GM18526 (cell line): ENCODE data around the gene ITGB8.

Experiments used
- POLR2A ChIP-seq: IDR thresholded peaks from 3 replicates; pipeline ENCODE4 v1.6.1; 2011; ENCODE audit not compliant: insufficient read length; ENCODE audit errors: extremely low read depth

ITGB8 gene

DNA sequence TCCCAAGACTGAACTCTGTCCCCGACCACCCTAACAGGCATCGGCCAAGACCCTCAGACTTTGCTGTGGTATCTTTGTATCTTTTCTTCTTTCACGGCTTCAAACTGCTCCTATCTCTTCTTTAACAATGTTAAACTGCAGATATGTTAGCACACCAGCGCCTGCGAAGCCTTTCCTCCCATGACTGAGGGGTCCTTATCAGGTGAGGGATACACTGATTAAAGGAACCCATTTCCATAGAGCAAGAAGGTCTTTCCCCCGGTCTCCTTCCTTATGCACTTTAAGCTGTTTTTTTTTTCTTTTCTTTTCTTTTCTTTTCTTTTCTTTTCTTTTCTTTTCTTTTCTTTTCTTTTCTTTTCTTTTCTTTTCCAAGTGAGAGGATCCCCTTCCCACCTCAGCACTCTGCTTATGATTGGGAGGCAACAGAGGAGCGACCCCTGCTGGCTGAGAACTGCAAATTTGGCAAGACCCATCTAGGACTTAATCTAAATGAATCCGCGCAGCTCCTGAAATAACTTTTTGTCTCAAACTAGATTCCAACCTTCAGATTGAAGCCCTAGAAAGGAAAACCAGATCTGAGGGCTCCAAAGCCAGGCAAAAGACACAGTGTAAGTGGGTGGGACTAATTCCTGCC, 109.9 kb downstream of the ITGB8 start:
- TF ChIP-seq POLR2A: no peak

DNA sequence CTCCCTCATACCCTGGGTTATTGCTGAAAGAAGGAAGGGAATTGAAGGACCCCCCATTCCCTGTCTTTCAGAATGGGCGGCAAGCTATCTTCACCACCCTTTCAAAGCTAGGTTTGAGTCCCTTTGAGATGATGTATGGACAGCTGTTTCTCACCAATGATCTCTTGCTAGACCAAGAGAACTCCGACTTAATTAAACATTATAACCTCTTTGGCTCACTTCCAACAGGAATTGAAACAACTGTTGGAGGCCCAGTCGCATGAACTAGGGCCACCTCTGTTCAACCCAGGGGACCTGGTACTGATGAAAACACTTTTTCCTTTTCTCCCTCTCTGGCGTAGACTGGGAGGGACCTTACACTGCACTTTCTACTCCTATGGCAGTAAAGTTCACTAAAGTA, 110.6 kb downstream of the ITGB8 start:
- TF ChIP-seq POLR2A: no peak

DNA sequence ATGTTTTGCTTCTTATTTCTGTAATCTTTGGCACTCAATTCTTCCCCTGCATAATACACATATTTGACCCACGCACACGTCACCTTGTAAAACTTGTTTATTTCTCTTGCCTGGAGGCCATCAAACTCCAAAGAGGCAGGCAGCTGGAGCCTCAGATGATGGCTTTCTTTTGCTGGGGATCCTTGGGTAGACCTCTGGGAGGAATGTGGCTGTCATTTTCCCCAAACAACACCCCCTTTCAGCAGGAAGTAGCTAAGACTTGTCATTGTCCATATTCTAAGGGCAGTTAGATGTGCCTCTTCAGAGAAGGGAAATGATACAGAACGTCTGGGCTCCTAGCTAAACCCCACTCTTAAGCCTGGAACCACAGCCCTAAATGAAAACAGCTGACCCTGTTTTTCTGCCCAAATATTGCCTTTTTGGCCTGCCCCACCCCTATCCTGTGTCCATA, 111.3 kb downstream of the ITGB8 start:
- TF ChIP-seq POLR2A: no peak

DNA sequence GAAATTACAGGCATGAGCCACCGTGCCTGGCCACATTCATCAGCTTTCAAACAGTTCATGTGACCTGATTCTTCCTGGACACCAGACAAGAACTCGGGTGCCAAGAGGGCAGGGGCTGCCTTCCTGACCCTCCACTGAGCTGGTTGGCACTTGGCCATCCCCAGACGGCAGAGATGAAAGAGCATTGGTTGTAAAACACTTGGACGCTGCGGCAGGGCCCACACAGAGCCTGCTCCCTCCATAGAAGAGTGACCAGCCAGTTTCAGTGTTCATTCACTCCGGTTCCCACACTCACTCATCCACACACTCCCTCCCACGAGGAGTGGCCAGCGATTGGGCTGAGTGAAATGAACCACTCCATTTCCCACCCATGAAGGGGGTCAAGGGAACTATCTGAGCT, 112.3 kb downstream of the ITGB8 start:
- no peak for TF ChIP-seq POLR2A

DNA sequence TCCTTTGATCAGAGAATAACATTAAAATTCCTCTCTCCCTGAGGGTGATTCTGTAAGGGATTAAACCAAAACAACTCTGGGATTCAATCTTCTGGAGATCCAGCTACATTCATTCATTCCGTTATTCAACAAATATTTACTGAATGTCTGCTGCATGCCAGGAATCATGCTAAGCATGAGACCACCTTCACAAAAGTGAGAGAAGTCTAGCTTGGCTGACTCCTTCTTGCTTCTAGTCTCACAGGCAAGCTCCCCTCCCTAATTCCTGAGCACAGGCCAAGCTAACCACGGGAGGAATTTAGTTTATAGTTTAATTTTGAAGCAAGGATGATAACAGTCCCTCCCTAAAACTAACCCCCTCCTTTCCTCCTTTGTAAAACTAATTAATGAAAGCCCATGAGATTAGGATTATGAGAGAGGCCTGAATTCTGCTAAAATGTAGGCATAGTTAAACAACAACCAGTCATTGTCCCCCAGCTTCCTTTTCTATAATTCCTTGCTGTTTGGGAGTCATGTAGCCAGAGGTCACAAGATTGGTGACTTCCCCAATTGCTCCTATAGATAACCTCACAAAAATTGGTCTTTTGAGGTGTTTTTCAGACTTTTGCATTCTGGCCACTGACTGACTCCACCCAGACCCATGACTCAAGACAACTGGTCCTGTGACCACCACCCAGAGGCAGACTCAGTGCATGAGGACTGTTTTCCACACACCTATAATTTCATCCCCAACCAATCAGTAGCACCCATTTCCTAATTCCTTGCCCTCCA, 113.5 kb downstream of the ITGB8 start:
- TF ChIP-seq POLR2A: no peak

DNA sequence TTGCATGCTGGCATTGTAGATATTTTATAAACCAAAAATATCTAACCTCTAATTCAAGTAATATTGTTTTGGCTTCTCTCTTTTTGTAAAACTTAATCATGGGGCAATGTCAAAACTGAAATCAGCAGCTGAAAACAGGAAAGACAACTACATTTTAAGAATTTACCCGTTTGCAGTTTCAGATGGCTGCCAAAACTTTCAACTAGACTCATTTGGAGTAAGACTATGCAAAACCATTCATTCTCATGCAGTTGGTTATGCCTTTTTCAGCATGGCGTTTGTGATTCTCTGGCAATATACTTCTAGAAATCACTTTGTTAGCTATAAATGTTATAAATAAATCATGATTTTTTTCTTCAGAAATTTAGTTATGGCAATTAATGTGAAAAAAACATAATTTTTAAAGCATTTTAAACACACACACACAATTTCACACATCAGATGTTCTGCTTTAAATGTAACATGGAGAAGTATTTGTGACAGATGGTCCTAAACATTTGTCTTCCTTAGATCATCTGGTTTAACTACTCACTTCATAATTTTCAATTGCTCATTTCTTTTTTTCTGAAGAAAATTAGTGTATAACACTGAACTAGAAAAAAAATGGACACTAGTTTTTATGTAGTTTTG, 116.4 kb downstream of the ITGB8 start:
- no peak for TF ChIP-seq POLR2A

DNA sequence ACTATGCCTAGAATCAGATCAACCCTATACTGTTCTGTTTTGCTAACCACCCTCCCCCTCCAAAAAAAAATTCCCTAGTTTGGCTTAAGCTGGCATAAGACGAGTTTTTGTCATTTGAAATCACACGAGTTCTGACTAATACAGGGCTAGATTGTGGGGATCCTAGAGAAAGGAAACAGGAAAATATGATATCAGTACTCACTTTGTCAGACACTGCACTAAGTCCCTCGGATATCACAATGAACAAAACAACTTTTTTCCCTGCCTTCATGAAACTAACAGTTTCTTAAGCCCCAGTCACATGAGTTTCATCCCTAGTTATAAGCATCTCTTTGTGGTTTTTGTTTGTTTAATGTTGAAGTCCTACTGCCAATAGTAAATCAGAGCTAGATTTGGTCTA, 118.5 kb downstream of the ITGB8 start:
- TF ChIP-seq POLR2A: no peak

DNA sequence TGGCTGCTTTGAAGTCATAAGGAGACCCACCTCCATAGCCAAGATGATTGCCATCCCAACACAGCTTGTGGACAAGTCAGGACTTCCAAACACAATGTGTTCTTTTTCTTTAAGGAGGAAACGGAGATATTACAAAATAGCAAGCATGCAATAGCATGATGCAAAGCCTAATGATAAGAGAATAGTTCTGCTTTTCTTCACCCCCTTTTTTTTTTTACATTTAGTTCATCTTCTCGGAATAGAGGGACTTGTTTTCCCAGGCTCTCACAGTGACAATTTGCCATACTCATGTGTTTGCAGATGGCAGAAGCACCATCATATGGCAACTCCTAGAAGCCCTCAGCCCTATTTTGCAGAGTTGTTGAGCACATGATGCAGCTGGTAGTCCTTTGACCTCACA, 119.8 kb downstream of the ITGB8 start:
- no peak for TF ChIP-seq POLR2A

DNA sequence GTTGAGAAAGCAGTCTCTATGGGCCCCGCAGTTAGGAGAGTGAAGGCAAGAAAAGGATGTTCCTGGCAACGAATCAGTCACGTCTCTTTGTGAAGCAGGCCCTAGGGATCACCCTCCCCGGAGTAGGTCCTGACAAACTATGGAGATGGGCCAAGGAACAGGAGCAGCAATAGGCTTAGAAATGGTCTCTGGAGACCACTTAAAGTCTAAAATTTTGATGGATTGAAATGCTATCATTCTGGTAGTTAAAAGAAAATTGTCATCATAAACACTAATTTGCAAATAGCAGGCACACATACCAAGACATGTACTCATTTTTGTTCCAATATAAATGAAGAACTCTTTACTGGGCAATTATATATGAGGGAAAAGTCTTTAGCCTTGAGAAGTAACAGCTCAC, 123.5 kb downstream of the ITGB8 start:
- no peak for TF ChIP-seq POLR2A

DNA sequence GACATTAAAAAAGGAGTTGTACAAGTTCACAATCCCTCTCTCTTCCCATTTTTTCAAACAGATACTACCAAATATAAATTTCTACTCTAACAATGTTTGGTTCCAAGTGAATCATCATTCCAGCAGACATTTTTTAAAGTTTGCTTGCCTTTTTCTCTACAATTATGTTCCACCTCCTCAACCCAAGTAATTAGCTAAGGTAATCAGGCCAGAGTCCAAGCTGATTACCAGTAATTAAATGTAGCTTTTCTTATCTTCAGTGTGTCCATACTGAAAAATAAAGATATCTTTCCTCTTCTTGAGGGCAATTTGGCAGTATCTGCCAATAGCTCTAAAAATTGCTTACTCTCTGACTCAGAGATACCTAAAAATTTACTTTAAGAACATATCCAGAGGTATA, 126.0 kb downstream of the ITGB8 start:
- TF ChIP-seq POLR2A: no peak

DNA sequence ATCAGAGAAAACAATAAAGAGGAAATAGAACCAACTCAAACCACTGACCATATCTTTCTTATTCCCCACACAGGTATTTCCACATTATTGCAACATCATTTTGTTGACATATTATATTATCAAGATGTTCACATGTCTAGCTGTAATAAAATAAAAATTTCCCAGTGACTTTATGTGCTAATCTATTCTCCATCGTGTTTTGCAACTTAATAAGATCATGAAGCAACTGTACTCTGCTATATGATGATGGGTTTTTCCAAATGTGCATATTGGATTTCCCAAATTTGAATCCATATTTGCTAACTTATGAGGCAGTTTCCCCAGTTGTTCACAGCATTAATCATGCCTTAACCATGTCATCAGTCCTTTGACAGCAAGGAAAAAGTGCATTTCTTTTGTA, 127.8 kb downstream of the ITGB8 start:
- TF ChIP-seq POLR2A: no peak

DNA sequence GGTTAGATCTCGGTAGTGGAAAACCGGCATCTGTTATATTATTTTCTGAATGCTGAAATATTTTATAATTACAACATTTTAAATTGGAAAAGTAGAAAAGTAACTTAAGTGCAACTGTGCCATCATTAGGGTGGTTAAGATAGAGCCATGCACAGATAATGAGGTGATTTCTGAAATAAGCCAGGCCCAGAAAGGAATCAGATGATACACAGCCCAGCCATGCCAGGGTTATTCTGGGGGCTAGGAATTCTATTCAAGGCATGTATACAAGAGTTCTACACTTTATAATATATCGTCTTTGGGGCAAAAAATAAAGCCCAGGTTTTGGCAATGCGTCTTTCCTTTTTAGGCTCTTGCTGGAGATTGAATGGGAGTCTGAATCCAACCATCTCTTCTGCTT, 128.7 kb downstream of the ITGB8 start:
- no peak for TF ChIP-seq POLR2A

DNA sequence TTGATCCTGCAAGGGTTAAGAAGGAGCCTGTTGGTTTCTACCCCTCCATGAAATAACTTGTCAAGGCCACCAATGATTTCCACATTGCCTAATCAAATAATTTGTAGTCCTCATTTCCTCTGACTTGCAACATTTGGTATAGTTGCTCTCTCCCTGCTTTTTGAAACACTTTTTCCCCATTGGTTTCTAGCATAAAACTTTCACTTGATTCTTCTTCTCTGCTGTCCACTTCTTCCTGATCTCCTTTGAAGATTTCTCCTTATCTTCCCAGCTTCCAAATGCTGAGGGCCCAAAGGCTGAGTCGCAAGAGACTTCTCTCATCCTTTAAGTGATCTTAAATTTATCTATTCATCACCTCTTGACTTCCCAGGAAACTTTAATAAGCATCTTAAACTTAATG, 134.2 kb downstream of the ITGB8 start:
- no peak for TF ChIP-seq POLR2A
